ENCODE measurements around the gene ZNF23.

Gene ZNF23

DNA sequence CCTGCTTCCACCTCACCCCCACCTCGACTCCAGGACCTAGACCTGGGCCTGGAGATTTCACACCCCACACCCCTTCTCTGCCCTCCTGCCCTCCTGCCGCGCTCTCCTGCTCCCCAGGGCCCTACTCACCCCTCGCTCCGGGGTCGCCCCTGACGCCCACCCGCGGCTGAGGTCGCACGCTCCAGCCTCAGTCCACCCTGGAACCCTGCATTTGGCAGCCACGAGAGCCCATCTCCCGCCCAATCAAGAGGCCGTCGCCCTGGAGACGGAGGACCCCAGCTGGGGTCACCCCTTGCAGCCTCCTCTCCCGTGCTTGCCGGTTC is 36.3 kb downstream of the ZNF23 start:
- DNase-seq: no peak

DNA sequence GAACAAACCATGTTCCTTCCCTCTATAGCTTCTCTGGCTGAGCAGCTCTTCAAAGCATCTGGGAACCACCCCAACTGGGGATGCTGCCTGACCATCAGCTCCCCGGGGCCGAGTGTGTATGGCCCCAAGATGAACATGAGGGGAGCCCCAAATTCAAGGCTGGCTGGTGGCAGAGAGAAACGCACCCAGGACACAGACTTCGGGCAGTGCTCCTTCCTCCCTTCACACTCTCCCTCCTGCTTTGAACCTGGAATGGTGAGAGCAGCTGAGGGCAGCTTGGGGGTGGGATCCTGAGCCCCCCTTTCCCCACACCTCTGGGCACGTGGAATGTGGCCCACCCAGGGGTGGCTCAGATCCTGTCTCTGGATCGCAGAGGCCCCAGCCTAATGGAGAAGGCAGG is 37.4 kb downstream of the ZNF23 start:
- DNase-seq: no peak

DNA sequence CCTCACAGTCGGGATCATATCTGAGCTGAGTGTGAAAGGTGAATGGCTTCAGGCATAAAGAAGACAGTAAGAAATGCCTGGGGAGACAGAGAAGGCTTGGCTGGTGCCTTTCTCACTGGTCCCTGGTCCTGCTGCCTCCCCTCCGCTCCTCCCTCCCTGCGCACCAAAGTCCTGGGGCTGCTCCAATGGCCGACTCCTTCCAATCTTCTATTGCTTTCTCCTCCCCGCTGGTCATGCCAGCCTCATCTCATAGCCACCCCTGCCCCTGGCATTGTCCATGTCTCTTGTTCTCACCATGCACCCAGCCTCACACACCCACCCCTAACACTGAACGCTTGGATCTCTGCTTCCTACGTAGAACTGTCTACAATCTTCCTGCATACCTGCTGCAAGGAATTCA is 38.2 kb downstream of the ZNF23 start:
- DNase-seq: no peak

DNA sequence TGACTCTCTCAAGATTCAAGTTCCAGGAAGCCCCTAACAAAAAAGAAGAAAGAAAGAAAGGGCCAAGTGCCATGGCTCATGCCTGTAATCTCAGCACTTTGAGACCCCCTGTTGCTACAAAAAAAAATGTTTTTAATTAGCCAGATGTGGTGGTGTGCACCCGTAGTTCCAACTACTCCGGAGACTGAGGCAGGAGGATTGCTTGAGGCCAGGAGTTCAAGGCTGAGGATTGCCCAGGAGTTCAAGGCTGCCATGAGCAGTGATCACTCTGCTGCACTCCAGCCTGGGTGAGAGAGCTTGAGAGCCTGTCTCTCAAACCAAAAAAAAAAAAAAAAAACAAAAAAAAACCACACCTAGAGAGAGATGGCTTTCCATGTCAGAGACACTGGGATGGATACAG is 39.0 kb downstream of the ZNF23 start:
- no peak for DNase-seq

DNA sequence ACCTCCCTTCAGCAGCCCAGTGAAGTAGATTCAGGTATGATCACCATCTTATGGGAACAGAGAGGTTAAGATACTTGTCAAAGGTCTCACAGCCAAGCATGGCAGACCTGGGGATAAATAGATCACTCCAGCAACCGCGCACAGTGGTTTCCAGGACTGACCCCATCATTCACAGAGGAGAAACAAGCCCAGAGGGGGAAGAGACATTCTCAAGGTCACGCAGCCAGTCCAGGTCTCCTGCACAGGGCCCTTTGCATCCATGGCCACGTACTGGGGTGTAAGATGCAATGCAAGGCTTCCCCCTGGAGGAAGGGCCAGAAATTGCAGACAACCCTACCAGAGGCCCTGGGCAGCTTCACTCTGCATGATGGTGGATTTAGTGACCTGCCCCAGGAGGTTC is 40.1 kb downstream of the ZNF23 start:
- no peak for DNase-seq

DNA sequence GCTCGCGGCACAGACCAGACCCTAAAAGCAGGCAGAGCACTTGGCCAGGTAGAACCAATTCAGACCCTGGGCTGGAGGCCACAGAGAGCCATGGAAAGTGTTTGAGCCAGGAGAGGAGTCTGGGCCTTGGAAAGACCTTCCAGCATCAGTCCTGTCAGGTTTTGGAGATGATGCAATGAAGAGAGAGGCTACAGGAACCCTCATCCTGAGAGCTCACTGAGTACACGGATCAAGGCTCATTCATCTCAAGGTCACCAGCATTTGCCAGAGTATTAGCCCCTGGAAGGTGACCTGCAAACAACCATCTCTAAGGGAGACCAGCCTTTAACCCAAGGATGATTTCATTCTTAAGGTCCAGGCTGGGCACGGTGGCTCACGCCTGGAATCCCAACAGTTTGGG is 48.0 kb downstream of the ZNF23 start:
- DNase-seq: no peak

DNA sequence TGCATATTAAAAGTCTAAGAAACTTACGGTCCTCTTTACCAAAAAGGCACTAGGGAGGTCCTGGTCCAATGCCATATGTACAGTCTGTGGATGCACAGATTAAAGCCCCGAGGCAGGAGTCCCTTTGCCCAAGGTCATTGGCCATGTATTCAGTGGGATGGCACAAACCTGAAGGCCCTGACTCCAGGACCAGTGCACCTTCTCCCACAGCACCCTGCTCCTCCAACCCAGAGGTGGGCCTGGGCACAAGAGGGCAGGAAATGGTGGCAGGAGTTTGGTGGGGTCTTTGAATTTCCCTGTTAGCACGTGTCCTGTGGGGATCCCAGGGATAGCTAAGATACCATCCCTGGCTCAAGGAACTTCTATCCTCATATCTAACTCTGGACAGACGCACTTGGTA is 48.7 kb downstream of the ZNF23 start:
- DNase-seq: no peak

DNA sequence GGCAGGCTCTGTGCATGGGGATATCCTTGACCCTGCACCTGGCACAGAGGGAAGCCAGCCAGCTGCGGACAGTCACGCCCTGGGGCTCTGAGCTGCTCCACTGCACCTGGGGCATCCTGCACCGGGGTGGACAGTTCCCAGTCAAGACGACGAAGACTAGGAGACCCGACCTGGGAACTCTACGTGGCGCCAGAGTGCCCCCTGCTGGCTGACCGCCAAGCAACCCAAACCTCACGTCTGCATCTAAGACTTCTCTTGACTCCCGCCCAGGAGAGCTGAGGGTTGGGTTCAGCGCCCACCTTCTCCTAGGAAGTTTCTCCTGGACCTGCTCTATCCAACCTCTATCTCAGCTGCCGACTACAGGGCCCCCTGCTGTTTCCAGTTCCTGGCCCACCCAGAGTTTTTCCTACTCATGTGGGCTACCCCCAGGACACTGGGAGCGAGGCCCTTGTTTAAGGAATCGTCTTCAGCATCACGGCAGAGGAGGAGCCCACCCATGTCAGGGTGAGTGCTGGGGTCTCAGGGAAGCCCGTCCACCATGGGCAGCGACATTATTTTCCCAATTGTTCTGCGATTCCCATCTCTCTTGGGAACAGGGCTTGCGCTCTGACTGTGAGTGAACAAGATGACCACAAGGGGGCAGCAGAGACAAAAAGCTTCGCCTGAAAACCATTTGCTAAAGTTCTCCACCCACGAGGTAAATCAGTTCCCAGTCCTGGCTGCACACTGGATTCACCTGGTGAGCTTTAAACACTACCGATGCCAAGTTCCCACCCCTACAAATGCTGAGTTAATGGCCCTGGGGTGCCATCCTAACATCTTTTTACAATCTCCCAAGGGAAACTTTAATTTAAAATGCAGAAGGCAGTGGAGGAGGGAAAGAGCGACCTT is 49.5 kb downstream of the ZNF23 start:
- no peak for DNase-seq

DNA sequence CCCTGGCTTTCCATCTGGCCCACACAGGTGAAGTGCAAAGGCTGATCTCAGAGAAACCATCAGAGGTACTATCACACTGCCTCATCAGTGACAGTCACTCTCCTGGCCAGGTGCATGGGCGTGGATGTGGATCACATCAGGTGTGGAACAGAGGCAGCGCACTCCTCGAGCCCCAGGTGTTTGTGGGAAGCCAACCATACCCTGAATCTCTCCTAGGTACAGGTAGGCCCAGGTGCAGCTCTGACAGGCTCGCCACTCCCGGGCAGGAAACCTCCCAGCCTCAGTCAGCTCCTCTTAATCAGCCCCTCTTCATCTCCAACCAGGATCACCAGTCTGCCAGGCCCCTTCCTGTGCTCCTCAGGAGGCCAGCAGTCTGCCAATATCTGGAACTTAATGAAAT is 51.9 kb downstream of the ZNF23 start:
- no peak for DNase-seq

DNA sequence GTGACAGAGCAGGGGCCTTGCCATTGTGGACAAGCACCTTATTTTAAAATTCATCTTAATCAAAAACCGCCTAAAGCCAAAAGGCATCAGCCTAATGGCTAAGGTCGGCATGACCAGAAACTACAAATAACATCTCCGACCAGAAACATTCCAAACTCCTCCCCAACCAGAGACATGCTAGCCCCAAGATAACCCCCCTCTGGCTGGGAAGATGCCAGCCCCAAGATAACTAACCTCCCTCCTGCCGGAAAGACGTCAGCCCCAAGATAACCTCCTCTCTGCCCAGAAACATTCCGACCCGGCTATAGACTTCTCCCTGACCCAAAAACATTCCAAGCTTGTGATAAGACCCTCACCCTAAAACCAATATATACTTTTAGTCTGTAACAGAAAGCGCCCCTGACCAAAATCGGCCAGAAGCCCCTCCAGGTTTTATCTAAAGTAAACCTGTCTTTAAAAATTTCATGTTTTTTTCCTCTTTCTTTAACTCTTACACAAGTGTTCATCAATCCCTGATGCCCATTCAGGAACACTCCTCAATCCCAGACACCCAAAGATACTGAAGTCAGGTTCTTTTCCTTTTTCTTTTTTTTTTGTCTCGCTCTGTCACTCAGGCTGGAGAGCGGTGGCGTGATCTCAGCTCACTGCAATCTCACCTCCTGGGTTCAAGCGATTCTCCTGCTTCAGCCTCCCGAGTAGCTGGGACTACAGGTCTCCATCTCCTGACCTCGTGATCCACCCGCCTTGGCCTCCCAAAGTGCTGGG is 52.9 kb downstream of the ZNF23 start:
- DNase-seq: no peak

DNA sequence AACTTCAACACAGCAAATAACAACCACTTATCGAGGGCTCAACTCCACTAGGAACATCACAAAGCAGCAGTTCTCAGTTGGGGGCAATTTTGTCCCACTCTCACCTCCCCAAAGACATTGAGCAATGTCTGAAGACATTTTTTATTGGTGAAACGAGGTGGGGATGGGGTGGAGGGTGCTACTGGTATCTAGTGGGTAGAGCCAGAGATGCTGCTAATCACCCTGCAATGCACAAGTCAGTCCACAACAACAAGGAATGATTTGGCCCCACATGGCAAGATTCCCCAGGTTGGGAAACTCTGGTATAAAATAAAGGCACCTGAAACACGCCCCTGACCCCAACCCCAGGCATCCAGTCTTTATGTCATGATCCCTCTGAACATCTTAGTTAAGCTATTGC is 53.5 kb downstream of the ZNF23 start:
- no peak for DNase-seq

DNA sequence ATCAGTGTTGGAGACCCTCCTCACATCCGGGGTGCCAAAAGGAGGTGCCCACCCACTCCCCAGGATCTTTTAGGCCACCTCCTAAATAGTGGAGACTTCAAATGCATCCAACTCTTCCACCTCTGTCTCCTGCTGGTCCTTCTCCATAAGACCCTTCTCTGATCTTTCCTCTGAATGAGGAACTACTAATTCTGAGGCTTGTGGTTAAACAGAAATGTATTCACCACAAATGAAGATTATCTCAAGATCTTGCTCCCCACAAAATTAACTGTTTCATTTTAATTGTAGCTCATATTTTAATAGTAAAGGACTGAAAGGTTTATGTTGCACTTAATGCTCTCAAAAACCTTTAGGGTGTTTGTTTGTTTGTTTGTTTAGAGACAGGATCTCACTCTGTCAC is 54.3 kb downstream of the ZNF23 start:
- DNase-seq: peak; percentile 29

DNA sequence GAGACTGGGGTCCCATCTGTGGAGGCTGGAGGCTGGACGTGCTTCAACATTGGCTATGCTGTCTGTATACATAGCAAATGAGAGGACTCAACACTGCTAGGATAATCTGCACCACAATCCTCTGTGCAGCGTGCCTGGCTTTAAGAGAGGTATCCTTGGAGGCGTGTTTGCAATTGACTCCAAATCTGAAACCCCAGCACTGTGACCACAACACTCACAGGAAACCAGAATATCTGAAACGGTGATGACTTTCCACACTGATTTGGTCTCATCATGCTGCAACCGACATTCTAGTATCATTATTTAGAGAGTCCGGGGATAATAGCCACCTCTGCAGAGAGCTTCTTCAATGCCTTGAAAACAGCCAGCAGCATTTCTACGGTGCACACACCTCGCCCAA is 55.3 kb downstream of the ZNF23 start:
- DNase-seq: no peak

DNA sequence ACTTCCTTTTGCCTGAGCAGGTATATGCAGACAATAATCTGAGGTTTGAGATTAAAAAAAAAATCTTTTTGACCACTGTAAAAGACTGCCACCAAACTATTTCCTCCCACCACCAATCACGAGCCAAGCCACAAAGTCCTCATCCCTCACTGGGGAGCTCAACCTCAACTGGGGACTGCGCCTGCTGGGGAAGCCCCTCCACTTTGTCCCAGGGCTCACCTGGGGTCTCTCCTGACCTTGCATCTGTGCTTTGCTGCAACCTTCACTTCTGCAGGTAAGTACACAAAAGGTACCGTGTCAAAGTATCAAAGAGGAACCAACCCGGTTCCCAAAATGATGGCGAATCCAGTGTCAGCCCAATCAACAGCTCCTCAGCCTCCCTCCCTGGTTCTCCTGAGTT is 55.7 kb downstream of the ZNF23 start:
- DNase-seq: no peak

DNA sequence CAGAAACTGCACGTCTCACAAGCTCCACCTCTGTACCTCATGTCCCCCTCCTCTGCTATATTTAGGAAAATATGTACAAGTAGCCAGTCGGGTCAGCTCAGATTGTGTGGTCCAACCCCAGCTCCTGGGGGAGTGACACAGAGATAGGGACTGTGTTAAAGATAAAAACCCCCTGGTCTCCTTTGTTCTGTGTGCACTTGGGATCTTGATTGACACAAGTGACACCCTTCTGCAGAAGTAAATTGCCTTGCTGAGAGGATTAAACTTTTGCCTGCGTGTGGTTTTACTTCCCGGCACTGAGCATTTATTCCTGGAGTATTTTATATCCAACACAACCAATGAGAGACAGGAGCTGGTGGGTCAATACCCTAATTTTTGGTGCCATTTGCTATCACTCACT is 57.7 kb downstream of the ZNF23 start:
- DNase-seq: no peak

DNA sequence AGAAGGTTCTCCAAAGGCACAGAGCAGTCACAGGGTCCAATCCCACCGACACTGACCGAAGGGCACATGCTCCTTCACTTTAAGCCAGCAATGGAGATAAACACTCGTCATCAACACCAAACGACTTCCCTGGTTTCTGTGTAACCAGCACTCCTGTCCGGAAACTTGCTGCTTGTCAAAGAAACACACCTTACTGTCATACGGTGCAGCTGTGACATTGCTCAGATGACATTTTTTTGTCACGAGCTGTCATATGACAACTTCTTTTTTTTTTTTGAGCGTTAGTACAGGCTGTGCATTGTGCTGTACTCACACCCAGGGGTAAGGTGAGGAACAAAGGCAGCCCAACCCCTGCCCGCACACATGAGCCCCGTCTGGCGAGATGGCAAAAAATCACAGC is 59.4 kb downstream of the ZNF23 start:
- no peak for DNase-seq

DNA sequence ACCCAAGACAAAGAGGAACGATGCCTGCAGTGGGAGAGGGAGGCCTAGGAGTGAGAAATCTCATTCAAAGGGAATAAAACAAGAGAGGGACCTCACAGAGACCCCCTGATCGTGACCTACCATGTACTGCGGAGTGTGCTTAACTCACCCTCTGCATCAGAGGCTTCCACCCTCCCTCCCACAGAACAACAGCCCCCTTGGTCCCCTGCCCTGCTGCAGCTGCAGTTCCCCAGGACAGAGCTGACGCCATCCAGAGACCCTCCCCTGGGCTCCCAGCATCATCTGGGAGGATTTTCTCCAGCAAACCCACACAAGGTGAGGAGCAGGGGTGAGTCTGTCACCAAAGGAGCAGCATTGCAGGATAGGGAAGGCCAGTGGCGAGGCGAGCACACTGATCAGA is 60.0 kb downstream of the ZNF23 start:
- DNase-seq: no peak

DNA sequence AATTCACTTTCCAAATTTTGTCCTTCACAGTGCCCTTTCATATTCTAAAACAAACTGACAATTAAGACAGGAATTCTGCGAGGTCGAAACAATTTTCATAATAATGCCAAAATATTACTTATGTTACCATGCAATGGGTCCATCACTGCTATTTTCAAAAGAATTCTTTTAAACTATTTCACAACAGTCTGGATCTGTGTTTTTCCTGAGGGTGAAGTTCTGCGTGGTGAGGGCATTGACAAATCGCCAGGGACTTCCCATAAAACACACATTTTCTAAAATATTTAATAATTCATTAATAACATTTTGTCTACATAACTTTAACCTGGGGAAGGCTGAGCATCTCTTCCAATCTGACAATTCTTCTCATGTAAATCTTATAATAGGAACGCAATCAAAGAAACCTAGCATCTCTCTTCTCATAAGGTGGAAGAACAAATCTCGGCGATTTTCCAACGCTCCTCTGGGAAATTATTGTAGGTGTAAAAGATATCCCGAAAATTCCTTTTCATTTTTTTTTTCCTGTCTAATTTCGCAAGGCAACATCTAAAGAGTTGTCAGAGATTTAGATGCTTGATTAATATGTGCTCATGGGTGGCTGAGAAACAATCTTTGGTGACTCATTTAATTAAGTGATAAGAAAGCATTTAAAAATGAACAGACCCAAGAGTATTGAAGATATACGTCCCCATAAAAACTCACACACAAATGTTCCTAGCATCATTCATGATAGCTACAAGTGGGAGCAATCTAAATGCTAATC is 62.1 kb downstream of the ZNF23 start:
- no peak for DNase-seq

Measured in GF-D8 (cell line).